ENCODE data around the gene ZC3H12D.
A peak's percentile ranks its signal among the peaks of the same experiment; 100 is the strongest.
"Not testable (repeated sequence)": the region's sequence is repeated elsewhere in the genome, so short reads cannot be mapped to it uniquely, and the experiment has no call there.

ZC3H12D gene

GRCh38 chr6:149484733-149485700, at the start of gene ZC3H12D:
Gene ZC3H12D (minus strand): TSS chr6:149485014. CDS start chr6:149474543, 10,471 bp downstream.
- peak; percentile 33 for DNase-seq (ENCODE audit: low spot score)

GRCh38 chr6:149529650-149530049, 44.8 kb upstream of the ZC3H12D start:
- DNase-seq (ENCODE audit: low spot score) = no peak

DNA sequence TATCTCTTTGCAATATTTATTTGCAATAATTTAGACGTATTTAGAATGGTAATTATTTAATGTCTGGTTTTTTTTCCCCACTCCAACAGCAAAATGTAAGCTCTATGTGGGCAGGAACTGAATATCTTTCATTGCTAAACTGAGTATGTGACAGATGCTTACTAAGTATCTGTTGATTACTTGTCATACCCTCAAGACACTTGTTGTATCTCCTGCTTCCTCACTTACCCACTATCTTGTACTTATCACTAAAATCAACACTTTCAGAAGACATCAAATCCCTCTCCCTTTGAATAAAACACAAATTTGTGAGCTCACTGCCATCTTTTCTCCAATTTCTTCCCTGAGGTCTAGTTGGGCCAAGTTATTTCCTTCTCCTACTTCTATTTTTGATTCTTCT, 30.7 kb upstream of the ZC3H12D start:
- DNase-seq (ENCODE audit: low spot score) = no peak

GRCh38 chr6:149513915-149514314, 29.1 kb upstream of the ZC3H12D start:
- DNase-seq (ENCODE audit: low spot score) = no peak

DNA sequence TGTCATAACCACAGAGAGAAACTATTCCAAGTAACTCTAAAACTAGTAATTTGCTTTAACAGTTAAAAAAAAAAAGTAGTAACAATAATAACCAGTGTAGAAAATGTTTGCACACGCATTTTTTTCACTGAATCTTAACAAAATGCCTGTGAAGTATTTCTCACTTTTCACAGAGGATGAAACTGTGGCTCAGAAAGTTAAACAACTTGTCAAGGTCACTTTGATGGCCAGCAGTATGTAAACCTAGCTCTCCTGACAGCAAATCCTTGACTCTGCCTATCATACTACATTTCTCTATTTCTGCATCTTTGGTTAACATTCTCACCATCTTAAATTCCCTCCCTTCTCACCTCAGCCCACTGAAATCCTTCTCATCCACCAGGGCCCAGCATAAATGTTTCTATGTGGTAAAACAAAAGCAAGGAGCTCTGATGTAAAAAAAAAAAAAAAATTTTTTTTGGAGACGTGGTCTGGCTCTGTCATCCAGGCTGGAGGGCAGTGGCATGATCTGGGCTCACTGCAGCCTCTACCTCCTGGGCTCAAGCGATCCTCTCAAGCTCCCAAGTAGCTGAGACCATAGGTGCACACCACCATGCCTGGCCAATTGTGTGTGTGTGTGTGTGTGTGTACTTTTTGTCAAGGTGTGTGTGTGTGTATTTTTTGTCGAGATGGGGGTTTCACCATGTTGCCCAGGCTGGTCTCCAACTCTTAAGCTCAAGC, 26.1 kb upstream of the ZC3H12D start:
- DNase-seq (ENCODE audit: low spot score) = no peak

DNA sequence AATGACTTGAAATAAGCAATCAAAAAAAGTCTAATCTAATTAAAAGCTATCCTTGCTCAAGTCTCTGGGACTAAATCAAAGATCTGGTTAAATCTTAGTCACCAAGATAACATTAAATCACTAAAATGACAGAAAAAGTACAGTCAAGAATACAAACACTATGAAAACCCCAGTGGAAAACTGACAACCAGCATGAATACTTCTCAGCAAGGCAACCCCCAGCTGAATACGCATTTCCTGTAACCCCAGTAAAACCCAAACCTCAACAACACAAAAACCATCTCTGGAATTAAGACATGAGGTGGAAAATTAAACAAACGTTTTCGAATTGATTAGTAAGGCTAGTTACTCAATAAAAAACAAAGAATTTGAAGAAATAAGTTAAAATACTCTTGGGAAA, 23.7 kb upstream of the ZC3H12D start:
- DNase-seq (ENCODE audit: low spot score) = no peak

DNA sequence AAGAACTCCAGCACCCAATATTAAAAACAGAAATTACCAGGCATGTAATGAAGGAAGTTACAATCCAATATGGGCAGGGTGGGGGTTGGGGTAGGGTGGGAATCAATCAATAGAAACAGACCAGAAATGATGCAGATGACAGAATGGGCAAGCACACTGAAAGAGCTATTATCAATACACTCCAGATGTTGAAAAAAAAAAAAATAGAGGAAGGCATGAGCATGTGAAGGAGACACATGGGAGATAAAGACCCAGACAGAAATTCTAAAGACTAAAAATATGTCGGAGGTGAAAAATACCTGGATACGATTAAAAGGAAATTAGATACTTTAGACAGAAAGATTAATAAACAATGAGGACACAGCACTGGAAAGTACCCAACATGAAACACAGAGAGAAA, 19.1 kb upstream of the ZC3H12D start:
- DNase-seq (ENCODE audit: low spot score) = no peak

DNA sequence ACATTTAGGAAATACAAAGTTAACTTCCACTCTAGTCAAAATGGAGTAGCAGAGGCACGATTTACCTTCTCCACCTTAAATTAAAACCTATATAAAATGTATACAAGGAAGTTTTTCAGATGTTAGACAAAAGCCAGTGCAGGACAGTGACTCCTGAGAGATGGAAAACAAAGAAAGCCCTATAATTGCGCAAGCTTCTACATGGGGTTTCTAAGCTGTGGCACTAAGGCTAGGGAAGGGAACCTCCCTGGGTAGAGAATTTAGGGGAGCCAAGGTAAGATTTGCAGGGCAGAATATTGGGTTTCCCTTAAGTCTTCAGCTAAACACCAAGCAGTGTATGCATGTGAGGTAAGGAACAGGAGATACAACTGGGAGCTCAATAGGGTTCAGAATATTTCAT, 18.5 kb upstream of the ZC3H12D start:
- no peak for DNase-seq (ENCODE audit: low spot score)

GRCh38 chr6:149501768-149502167, 17.0 kb upstream of the ZC3H12D start:
- no peak for DNase-seq (ENCODE audit: low spot score)

DNA sequence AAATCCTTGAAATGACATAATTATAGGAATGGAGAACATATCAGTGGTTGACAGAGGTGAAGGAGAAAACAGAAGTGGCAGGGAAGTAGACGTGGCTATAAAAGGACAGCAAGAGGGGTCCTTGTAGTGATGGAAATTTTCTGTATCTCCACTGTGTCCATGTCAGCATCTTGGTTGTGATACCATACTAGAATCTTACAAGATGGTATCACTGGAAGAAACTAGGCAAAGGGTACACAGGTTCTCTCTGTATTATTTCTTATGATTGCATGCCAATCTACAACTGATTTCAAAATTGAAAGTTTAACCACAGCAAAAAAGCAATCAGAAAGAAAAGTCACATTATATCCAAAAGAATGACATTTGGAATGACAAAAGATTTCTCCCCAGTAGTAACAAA, 16.4 kb upstream of the ZC3H12D start:
- DNase-seq (ENCODE audit: low spot score) = no peak

GRCh38 chr6:149500096-149500495, 15.3 kb upstream of the ZC3H12D start:
- DNase-seq (ENCODE audit: low spot score) = no peak

DNA sequence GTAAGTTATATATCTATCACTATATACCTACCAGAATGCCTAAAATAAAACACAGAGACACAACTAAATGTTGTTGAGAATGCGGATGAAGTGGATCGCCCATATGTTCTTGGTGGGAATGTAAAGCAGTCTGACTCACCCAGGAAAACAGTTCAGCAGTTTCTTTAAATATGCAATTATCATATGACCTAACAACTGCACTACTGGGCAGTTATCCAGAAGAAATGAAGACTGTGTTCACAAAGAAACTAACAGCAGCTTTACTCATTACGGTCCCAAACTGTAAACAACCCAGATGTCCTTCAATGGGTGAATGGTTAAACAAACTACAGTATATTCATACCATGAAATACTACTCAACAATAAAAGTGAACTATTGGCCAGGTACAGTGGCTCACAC, 14.3 kb upstream of the ZC3H12D start:
- no peak for DNase-seq (ENCODE audit: low spot score)

DNA sequence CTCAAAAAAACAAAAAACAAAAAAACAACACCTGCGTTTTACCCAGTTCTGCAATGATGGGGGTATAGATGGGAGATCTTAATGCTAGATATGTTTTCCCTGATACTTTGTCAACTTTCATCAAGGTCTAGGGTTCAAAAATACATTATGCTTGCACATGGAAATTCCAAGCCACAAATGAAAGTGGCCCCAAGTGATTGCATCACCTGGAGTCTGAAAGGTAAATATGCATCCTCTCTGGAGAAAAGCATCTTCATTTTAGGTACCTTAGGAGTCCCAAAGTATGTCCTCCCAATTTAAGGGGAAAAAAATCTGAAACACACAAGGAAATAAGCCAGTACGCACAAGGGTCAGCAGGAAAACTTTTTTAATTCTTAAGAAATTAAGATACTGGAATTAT, 12.6 kb upstream of the ZC3H12D start:
- no peak for DNase-seq (ENCODE audit: low spot score)

DNA sequence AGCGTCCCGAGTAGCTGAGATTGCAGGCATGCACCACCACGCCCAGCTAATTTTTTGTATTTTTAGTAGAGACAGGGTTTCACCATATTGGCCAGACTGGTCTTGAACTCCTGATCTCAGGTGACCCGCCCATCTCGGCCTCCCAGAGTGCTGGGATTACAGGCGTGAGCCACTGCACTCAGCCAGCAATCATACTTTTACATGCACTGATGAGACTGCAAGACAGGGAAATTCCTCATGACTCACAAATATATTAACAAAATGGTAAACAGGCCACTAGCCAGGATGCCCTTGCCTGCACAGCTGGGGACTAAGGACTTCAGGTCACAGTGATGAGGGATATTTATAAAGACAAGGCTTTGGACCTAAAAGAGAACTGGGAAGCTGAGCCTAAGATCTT, 11.8 kb upstream of the ZC3H12D start:
- DNase-seq (ENCODE audit: low spot score) = not testable (repeated sequence)

GRCh38 chr6:149495349-149496016, 10.7 kb upstream of the ZC3H12D start:
- DNase-seq (ENCODE audit: low spot score) = not testable (repeated sequence)

DNA sequence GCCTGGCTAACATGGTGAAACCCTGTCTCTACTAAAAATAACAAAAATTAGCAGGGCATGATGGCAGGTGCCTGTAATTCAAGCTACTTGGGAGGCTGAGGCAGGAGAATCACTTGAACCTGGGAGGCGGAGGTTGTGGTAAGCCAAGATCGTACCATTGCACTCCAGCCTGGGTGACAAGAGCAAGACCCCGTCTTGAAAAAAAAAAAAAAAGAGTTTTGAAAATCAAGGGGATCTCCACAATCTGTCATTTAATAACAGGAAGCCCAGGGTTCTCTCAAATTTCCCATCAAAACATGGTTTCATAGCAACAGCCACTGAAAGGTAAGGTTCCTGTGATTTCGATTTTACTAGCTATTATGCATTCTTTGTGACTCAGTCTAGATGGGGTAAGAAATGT, 10.0 kb upstream of the ZC3H12D start:
- DNase-seq (ENCODE audit: low spot score) = not testable (repeated sequence)

DNA sequence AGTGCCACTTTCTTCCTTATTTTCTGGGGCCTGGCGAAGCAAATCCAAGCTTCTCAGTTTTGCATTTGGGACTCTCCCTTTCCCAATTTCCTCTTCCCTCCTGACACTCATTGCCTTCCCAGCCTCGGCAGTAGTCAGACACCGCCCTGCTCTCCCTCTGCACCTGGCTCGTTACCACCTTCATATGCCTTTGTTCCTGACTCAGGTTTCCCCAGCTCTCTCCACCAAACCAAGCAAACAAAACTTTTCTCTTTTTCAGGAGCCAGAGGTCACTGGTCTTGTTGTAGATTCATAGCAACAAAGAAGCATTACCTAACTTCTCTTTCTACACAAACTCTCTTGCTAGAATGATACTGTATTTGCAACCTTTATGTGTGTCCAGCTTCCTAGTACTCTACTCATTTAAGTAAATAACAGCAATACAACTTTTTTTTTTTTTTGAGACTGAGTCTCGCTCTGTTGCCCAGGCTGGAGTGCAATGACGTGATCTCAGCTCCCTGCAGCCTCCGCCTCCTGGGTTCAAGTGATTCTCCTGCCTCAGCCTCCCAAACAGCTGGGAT, 9.0 kb upstream of the ZC3H12D start:
- no peak for DNase-seq (ENCODE audit: low spot score)

GRCh38 chr6:149492798-149493343, 8.1 kb upstream of the ZC3H12D start:
- DNase-seq (ENCODE audit: low spot score) = no peak

- DNase-seq (ENCODE audit: low spot score) = no peak
Measured at GRCh38 chr6:149489967-149490366, 5.2 kb upstream of the ZC3H12D start.

DNA sequence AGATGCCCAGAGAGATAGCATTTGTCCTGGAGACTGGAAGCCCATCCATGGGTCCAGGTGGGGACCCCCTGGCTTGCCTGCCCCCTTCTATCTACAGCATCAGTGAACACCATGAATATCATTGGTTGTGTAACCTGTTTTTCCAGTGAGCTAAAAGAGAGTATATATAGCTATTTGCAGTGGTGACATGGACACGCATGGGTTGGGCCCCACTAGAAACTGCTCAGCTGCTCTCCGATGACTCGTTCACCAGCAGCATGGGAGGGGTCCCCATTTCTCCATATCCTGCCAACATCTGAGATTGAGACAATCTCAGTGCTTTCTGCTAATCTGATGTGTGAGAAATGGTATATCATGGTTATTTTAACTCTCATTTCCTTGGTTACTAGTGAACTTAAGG, 4.0 kb upstream of the ZC3H12D start:
- DNase-seq (ENCODE audit: low spot score) = no peak

DNA sequence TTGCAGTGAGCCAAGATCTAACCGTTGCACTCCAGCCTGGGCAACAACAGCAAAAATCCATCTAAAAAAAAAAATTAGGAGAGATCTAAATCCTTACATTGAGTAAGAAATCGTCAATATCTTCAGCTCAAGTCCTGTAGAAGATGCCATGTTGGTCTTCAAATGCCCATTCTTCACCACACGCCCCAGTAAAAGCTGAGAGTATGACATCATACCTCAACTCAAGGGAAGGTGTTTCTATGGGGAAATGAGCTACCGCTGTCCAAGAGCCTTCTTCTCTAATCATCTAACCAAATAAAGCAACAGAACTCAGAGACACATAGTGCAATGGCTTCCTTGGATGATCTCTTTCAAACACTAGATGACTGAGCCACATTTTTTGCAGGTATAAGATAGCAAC, 2.5 kb upstream of the ZC3H12D start:
- no peak for DNase-seq (ENCODE audit: low spot score)
